Umbilical cord (tissue), 1 donor: ENCODE results near the gene GNA12. TPM values are rescaled to one million over a fixed set of nuclear protein-coding genes. Genes with fewer than 3 reads are reported as not detected.

Experiments
- total RNA-seq: library from RNA; depleted of rRNA; stranded (reverse); fragments of >200 nt; gene quantifications from one replicate; pipeline ENCODE4 v1.2.3, GENCODE V29; 2014; ENCODE audit warnings: low replicate concordance; ENCODE audit not compliant: insufficient read depth

Gene GNA12
- total RNA-seq, 1 donor from 2014 or later: 34.7 TPM

Other genes with a start within 250 kb of the GNA12 start
- gene TTYH3, start 212.3 kb downstream of the GNA12 start, total RNA-seq: 20.5 TPM
- gene AMZ1, start 156.1 kb downstream of the GNA12 start, total RNA-seq: 2.4 TPM
- gene CARD11, start 199.6 kb upstream of the GNA12 start, total RNA-seq: 3.9 TPM